ENCODE results near the gene ZNF335. TPM values are rescaled to one million over a fixed set of nuclear protein-coding genes. Genes with fewer than 3 reads are reported as not detected.

ZNF335 gene
- total and polyA plus RNA-seq, 2 of the 13 experiments (the other 11 are each of a cell fraction or from before 2014, with no cell fraction given) = 9.7 to 13.7 TPM

GRCh38 chr20:45921337-45922189, 50.4 kb downstream of the ZNF335 start (continued):
- TF ChIP-seq GTF3A (CRISPR knock-in tag; conservative IDR thresholded peaks at IDR 0.05) = no peak
- TF ChIP-seq ZNF609 (CRISPR knock-in tag; IDR thresholded peaks at IDR 0.05; ENCODE audit: borderline replicate concordance) = 0 out of 2 replicates have a peak, but pooled peaks have one; percentile 39
- no peak for TF ChIP-seq MYPOP (CRISPR knock-in tag; IDR thresholded peaks at IDR 0.05)
- no peak for TF ChIP-seq MLX (CRISPR knock-in tag; IDR thresholded peaks at IDR 0.05)
- no peak for TF ChIP-seq MZF1 (CRISPR knock-in tag; IDR thresholded peaks at IDR 0.05; ENCODE audit: borderline replicate concordance)
- TF ChIP-seq NONO (IDR thresholded peaks at IDR 0.05) = no peak
- TF ChIP-seq NONO (CRISPR knock-in tag; conservative IDR thresholded peaks at IDR 0.05) = no peak
- TF ChIP-seq POGK (CRISPR knock-in tag; conservative IDR thresholded peaks at IDR 0.05) = 0 out of 2 replicates have a peak, but pooled peaks have one; percentile 23
- TF ChIP-seq ZNF484 (CRISPR knock-in tag; IDR thresholded peaks at IDR 0.05; ENCODE audit: borderline replicate concordance, low read depth) = no peak
- 0 out of 2 replicates have a peak, but pooled peaks have one; percentile 11 for TF ChIP-seq PRDM10 (CRISPR knock-in tag; IDR thresholded peaks at IDR 0.05; ENCODE audit: low read depth)
- TF ChIP-seq ZFP36 (IDR thresholded peaks at IDR 0.05; ENCODE audit: borderline replicate concordance, low read depth, low read length, partially characterized antibody) = no peak
- TF ChIP-seq TFDP2 (CRISPR knock-in tag; IDR thresholded peaks at IDR 0.05) = 0 out of 2 replicates have a peak, but pooled peaks have one; percentile 44

Data from HepG2 (cell line).